GM21515 (cell line): ENCODE results near the gene MARCHF3.
A peak's percentile ranks its signal among the peaks of the same experiment; 100 is the strongest.
"Not testable (repeated sequence)": the region's sequence is repeated elsewhere in the genome, so short reads cannot be mapped to it uniquely, and the experiment has no call there.

Source experiments
- ATAC-seq: cut with Tn5 transposase; IDR thresholded peaks from one replicate; pipeline ENCODE4 v1.9.1; 2021; ENCODE audit not compliant: unreplicated experiment

Gene MARCHF3

GRCh38 chr5:126881821-126882600 is 148.3 kb downstream of the MARCHF3 start:
- ATAC-seq, result no peak

GRCh38 chr5:126878634-126879033 is 151.7 kb downstream of the MARCHF3 start:
- no peak for ATAC-seq

DNA sequence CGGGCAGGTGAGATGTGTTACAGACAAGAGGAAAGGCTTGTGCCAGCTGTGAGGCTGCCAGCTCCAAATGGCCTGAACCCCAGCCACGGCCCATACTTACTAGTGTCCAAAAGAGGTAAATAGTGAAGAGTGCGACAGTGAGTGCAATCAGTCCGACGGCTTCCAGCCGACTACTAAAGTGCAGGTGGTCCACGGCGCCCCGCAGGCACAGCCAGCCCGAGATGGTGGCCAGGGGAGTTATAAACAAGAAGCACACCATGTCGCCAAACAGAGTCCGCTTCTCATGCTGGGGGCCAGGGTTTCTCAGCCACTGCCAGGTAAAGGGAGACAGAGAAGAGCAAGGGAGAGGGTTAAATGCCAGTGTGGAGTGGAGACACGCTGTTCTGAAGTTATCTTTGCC is 152.3 kb downstream of the MARCHF3 start:
- ATAC-seq, result no peak

- no peak for ATAC-seq
These were observed 152.8 kb downstream of the MARCHF3 start for GRCh38 chr5:126877602-126878001.

DNA sequence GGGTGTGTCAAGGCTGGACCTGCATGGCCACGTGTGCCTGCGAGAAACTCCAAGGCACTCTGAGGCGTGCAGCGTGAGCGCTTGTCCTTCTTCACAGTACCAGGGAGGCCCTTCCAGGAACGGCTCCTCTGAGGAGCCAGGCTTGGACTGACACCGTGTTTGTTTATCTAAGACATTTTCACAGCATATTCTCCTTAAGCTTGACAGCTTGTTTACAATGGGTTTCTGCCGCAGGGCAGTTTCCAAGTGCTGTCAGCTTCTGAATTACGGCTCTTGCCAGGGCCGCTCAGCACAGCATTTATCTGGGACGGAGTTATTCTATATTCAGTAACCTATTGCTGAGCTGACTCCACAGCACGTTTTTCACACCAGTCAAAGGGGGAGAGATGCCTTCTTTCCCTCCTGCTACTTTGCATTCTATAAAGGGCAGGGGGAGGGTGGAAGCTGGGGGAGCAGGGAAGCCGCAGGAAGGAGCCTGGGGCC is 155.0 kb downstream of the MARCHF3 start:
- no peak for ATAC-seq

GRCh38 chr5:126872561-126873354 is 157.6 kb downstream of the MARCHF3 start:
- ATAC-seq, result no peak

GRCh38 chr5:126871441-126871840 is 158.9 kb downstream of the MARCHF3 start:
- no peak for ATAC-seq

- peak; percentile 75 for ATAC-seq
These were observed 161.3 kb downstream of the MARCHF3 start for GRCh38 chr5:126869005-126869451.

- no peak for ATAC-seq
These were observed 161.9 kb downstream of the MARCHF3 start for GRCh38 chr5:126868338-126869004.

GRCh38 chr5:126866851-126867636 is 163.3 kb downstream of the MARCHF3 start:
- ATAC-seq, result no peak

GRCh38 chr5:126865299-126865698 is 165.1 kb downstream of the MARCHF3 start:
- no peak for ATAC-seq

- no peak for ATAC-seq
These were observed 166.2 kb downstream of the MARCHF3 start for GRCh38 chr5:126864042-126864688.

GRCh38 chr5:126863402-126863801 is 167.0 kb downstream of the MARCHF3 start:
- no peak for ATAC-seq

DNA sequence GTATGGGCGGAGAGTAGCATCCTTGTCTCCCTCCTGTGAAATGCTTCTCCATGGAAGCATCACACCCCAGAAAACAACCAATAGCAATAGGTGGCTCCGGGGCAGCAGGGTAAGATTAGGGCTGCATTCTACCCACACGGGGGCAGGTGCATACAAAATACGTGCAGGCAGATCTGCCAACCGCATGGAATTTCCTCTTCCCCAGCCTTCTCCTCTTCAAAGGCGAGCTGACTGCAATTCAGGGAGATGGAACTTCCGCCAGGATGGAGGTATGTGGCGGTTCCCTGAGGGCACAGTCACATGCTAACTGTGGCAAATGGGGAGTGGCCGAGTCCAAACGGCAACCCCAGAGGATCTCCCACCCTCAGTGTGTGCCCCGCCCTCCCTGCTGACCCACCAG is 171.9 kb downstream of the MARCHF3 start:
- no peak for ATAC-seq

GRCh38 chr5:126857472-126858410 is 172.6 kb downstream of the MARCHF3 start:
- ATAC-seq, result no peak

DNA sequence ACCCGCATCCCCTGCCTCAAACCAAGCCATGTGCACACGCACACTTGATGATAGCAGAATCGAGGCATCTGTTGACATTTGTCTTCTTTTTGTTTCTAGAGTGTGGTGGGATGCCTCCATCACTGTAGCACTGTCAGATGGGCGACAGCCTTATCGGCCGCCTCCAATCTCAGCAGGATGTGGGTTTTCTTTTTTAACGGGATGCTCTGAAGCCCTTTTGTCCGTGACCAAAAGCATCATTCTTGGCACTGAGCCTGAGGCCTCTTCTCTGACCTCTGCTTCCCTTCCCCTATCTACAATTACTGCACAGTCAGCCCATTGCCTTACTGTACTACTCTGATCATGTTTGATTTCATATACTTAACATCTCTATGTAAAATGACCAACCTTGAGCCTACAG is 175.1 kb downstream of the MARCHF3 start:
- ATAC-seq, result no peak

DNA sequence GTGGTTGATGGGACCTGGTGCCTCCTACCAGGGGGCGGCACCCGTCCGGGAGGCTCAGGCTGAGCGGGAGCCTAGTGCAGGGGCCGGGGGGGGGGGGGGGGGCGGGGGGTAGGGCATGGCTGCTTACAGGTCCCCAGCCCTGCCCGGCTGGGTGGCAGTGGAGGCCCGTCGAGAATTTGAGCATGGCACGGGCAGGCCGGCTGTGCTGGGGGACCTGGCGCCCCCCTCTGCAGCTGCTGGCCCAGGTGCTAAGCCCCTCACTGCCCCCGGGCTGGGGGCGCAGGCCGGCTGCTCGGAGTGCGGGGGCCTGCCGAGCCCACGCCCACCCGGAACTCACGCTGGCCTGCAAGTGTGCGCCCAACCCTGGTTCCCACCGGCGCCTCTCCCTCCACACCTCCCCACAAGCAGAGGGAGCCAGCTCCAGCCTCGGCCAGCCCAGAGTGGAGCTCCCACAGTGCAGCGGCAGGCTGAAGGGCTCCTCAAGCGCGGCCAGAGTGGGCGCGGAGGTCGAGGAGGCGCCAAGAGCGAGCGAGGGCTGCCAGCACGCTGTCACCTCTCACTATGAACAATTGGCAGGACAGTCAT is 175.7 kb downstream of the MARCHF3 start:
- ATAC-seq, result no peak

- ATAC-seq, result not testable (repeated sequence)
These were observed 176.6 kb downstream of the MARCHF3 start for GRCh38 chr5:126853541-126854307.
